Measurements from ENCODE around the gene NELFA.
"Not testable (repeated sequence)": the region's sequence is repeated elsewhere in the genome, so short reads cannot be mapped to it uniquely, and the experiment has no call there.

DNA sequence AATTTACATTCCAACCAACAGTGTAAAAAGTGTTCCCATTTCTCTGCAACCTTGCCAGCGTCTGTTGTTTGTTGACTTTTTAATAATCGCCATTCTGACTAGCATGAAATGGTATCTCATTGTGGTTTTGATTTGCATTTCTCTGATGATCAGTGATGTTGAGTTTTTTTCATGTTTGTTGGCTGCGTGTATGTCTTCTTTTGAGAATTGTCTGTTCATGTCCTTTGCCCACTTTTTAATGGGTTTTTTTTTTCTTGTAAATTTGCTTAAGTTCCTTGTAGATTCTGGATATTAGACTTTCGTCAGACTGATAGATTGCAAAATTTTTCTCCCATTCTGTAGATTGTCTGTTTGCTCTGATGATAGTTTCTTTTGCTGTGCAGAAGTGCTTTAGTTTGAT lies 18.3 kb upstream of the NELFA start:
- TF ChIP-seq, protein P1, sequence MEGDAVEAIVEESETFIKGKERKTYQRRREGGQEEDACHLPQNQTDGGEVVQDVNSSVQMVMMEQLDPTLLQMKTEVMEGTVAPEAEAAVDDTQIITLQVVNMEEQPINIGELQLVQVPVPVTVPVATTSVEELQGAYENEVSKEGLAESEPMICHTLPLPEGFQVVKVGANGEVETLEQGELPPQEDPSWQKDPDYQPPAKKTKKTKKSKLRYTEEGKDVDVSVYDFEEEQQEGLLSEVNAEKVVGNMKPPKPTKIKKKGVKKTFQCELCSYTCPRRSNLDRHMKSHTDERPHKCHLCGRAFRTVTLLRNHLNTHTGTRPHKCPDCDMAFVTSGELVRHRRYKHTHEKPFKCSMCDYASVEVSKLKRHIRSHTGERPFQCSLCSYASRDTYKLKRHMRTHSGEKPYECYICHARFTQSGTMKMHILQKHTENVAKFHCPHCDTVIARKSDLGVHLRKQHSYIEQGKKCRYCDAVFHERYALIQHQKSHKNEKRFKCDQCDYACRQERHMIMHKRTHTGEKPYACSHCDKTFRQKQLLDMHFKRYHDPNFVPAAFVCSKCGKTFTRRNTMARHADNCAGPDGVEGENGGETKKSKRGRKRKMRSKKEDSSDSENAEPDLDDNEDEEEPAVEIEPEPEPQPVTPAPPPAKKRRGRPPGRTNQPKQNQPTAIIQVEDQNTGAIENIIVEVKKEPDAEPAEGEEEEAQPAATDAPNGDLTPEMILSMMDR (optimal IDR thresholded peaks at IDR 0.05 in 1 of 3, IDR thresholded peaks at IDR 0.05 in 1 of 3, conservative IDR thresholded peaks at IDR 0.05 in 1 of 3; ENCODE audit: extremely low read depth in 1 of 3, insufficient read depth in 2 of 3, low read length in 3 of 3): not testable (repeated sequence)
- TF ChIP-seq EZH2 (IDR thresholded peaks at IDR 0.05; ENCODE audit: low read length): not testable (repeated sequence)

Data from keratinocyte (primary cell).